B cell (primary cell): Measurements from ENCODE around the gene PTPRN2. TPM values are rescaled to one million over a fixed set of nuclear protein-coding genes. Genes with fewer than 3 reads are reported as not detected.

Experiments
- ATAC-seq: fragments of 200-7000 bp; cut with Tn5 transposase; one replicate; pipeline ENCODE4 v1.10.0; 2021; ENCODE audit warnings: low read depth, mild to moderate bottlenecking, moderate number of reproducible peaks, moderate library complexity
- CTCF ChIA-PET: fragments of 350-600 bp; sonication (Branson Sonifier 250); formaldehyde crosslinking; loops from one replicate; lab custom pipeline; 2021; ENCODE audit warnings: antibody characterized with exemption, inconsistent platforms; lab: Charles Lee
- POLR2A ChIA-PET: fragments of 350-600 bp; sonication (Branson Sonifier 250); formaldehyde crosslinking; loops from one replicate; lab custom pipeline; 2021; ENCODE audit warnings: antibody characterized with exemption; lab: Charles Lee
- DNase-seq: peaks from one replicate; pipeline ENCODE4 v3.0.0; 2013
- H2AFZ ChIP-seq: 2 replicates; pipeline ENCODE4 v1.6.1; 2012; ENCODE audit warnings: mild to moderate bottlenecking, low read depth, low read length; ENCODE audit not compliant: insufficient read depth, poor library complexity, severe bottlenecking
- H3K27ac ChIP-seq, 2 donors: 1 replicate in 1 of 2; 2 replicates in 1 of 2; pipeline ENCODE4 v1.5.1; 2012 to 2013; ENCODE audit warnings: low read length in 2 of 2, mild to moderate bottlenecking in 2 of 2, moderate library complexity in 1 of 2
- H3K27me3 ChIP-seq, 4 experiments: fragments of 200-600 bp in 1 of 4; sonication (generic) in 1 of 4; replicated peaks in 1 of 4; 1 replicate in 2 of 4; 2 replicates in 2 of 4; pipeline versions ENCODE4 v1.6.1 to v1.7.0; 2013 to 2016; ENCODE audit warnings: low read length in 3 of 4, mild to moderate bottlenecking in 2 of 4, mixed read lengths in 1 of 4, moderate library complexity in 1 of 4; ENCODE audit not compliant: insufficient read depth in 4 of 4, control insufficient read depth in 3 of 4; ENCODE audit errors: control extremely low read depth in 1 of 4
- H3K36me3 ChIP-seq, 2 experiments: replicated peaks in 1 of 2; 1 replicate in 1 of 2; 2 replicates in 1 of 2; pipeline versions ENCODE4 v1.6.1 to v1.7.1; 2013; ENCODE audit warnings: low read length in 1 of 2; ENCODE audit not compliant: insufficient read depth in 2 of 2, control insufficient read depth in 1 of 2; ENCODE audit errors: control extremely low read depth in 1 of 2, extremely low read depth in 1 of 2
- H3K4me1 ChIP-seq, 2 donors: fragments of 200-600 bp in 1 of 2; sonication (generic) in 1 of 2; 1 replicate in 1 of 2; 2 replicates in 1 of 2; pipeline versions ENCODE4 v1.5.1 to v1.6.1; 2013 to 2017; ENCODE audit warnings: low read length in 2 of 2; ENCODE audit not compliant: control insufficient read depth in 2 of 2, insufficient read depth in 2 of 2
- H3K4me2 ChIP-seq: replicated peaks from 2 replicates; pipeline ENCODE3; 2012; ENCODE audit warnings: mild to moderate bottlenecking, low read depth, low read length; ENCODE audit not compliant: poor library complexity, severe bottlenecking
- H3K4me3 ChIP-seq, 5 experiments: fragments of 200-600 bp in 1 of 5; sonication (generic) in 1 of 5; 1 replicate in 3 of 5; 2 replicates in 2 of 5; pipeline versions ENCODE4 v1.5.1 to v1.7.0; 2011 to 2016; ENCODE audit warnings: low read length in 4 of 5, mild to moderate bottlenecking in 4 of 5, low read depth in 2 of 5, control low read depth in 1 of 5, moderate library complexity in 1 of 5; ENCODE audit not compliant: insufficient read depth in 1 of 5; ENCODE audit errors: control extremely low read depth in 1 of 5, extremely low read depth in 1 of 5
- H3K79me2 ChIP-seq: fragments of 200-600 bp; sonication (generic); one replicate; pipeline ENCODE4 v1.6.0; 2016; ENCODE audit warnings: low read length; ENCODE audit not compliant: control insufficient read depth, insufficient read depth
- H3K9ac ChIP-seq: fragments of 200-600 bp; sonication (generic); 2 replicates; pipeline ENCODE4 v1.6.1; 2017; ENCODE audit warnings: mild to moderate bottlenecking, low read length, moderate library complexity
- H3K9me3 ChIP-seq, 3 donors: one replicate each; pipeline versions ENCODE4 v1.6.1 to v1.7.1; 2013; ENCODE audit warnings: low read length in 2 of 3; ENCODE audit not compliant: control insufficient read depth in 2 of 3, insufficient read depth in 1 of 3; ENCODE audit errors: control extremely low read depth in 1 of 3
- H4K20me1 ChIP-seq: 2 replicates; pipeline ENCODE4 v1.6.0; 2012; ENCODE audit warnings: mild to moderate bottlenecking, low read length; ENCODE audit not compliant: insufficient read depth, control insufficient read depth, poor library complexity, severe bottlenecking
- H3K27ac Mint-ChIP-seq: one replicate; pipeline ENCODE4 v1.8.0; 2021; ENCODE audit warnings: mixed read lengths
- H3K27me3 Mint-ChIP-seq: one replicate; pipeline ENCODE4 v1.8.0; 2021; ENCODE audit warnings: mixed read lengths
- H3K4me1 Mint-ChIP-seq: one replicate; pipeline ENCODE4 v1.8.0; 2021; ENCODE audit warnings: mixed read lengths
- H3K4me3 Mint-ChIP-seq: one replicate; pipeline ENCODE4 v1.8.0; 2021; ENCODE audit warnings: mixed read lengths
- H3K9me3 Mint-ChIP-seq: one replicate; pipeline ENCODE4 v1.8.0; 2022; ENCODE audit warnings: mixed read lengths; ENCODE audit not compliant: insufficient read depth
- CTCF ChIP-seq: fragments of 200-600 bp; IDR thresholded peaks from one replicate; pipeline ENCODE4 v1.8.0; 2022; ENCODE audit warnings: antibody characterized with exemption, mild to moderate bottlenecking
- EZH2 ChIP-seq: IDR thresholded peaks from 2 replicates; pipeline ENCODE4 v1.6.1; 2012; ENCODE audit warnings: borderline replicate concordance, low read depth, mild to moderate bottlenecking, moderate library complexity, low read length; ENCODE audit not compliant: insufficient read depth, poor library complexity, severe bottlenecking
- WGBS: methylation state at CpG from one replicate; pipeline ENCODE4 v1.1.5; 2013; ENCODE audit warnings: missing lambda C conversion rate; ENCODE audit not compliant: insufficient coverage; 5-methylcytosine and 5-hydroxymethylcytosine counted together
- intact Hi-C: fragments of 100-400 bp; cut with micrococcal nuclease; formaldehyde crosslinking; loops from one replicate; pipeline ENCODE4 v1.10.0; 2022
- polyA plus RNA-seq: library from polyadenylated mRNA; depleted of rRNA; stranded (reverse); fragments of >200 nt; gene quantifications from 2 replicates; pipeline ENCODE4 v1.2.3, GENCODE V29; 2012
- total RNA-seq, 2 donors: library from RNA; stranded (reverse); fragments of 120-200 nt in 1 of 2; gene quantifications; 1 replicate in 1 of 2; 2 replicates in 1 of 2; pipeline versions ENCODE4 v1.2.3 to v1.2.4, GENCODE V29; 2013 to 2022

PTPRN2 gene
- total and polyA plus RNA-seq, 2 donors (not counting 1 experiment from before 2014, with no cell fraction given): 2.0 to 5.0 TPM

- peaks cover 3 to 16% of the 10 kb centered on the region in 2 donors for H3K4me1 ChIP-seq
- H3K9ac ChIP-seq: no peak overlapping the region
- H3K27me3 ChIP-seq: no peaks in the 10 kb centered on the region
- no peaks in the 10 kb centered on the region for H3K27me3 Mint-ChIP-seq
- ChIA-PET POLR2A (no interaction called here), CTCF (no interaction called here)
- no peak overlapping the region for H3K4me3 Mint-ChIP-seq
- H3K36me3 ChIP-seq: no peaks in the 10 kb centered on the region
- WGBS: 95% methylated on average over 15 of the region's 17 CpGs
- no peak overlapping the region for H3K4me2 ChIP-seq
- no peaks in the 10 kb centered on the region for H4K20me1 ChIP-seq
- ATAC-seq (no peak), DNase-seq (no peak)
- no peaks in the 10 kb centered on the region for H3K9me3 Mint-ChIP-seq
- no peak overlapping the region for H3K27ac ChIP-seq
- no peak overlapping the region for H3K4me3 ChIP-seq
- H3K4me1 Mint-ChIP-seq: peaks cover 2% of the 10 kb centered on the region
- H2AFZ ChIP-seq: no peak overlapping the region
- intact Hi-C loops: no loop called here
- no peaks in the 10 kb centered on the region for H3K79me2 ChIP-seq
- H3K9me3 ChIP-seq: peaks cover 0 to 79% (median 0%) of the 10 kb centered on the region in 3 donors
- H3K27ac Mint-ChIP-seq: no peak overlapping the region
- TF ChIP-seq CTCF: no peak
- no peak for TF ChIP-seq EZH2
Measured at GRCh38 chr7:157610671-157611295, 976.8 kb downstream of the PTPRN2 start.

- WGBS: 98% methylated on average over 22 of the region's 22 CpGs
- Histone ChIP-seq H3K9ac (no peak overlapping the region), H3K4me3 (no peak overlapping the region), H3K4me2 (no peak overlapping the region), H3K27ac (no peak overlapping the region), H3K9me3 (peaks cover 0 to 80% (median 0%) of the 10 kb centered on the region in 3 donors), H3K27me3 (no peaks in the 10 kb centered on the region), H2AFZ (no peak overlapping the region), H3K36me3 (no peaks in the 10 kb centered on the region), H3K4me1 (peaks cover 3 to 16% of the 10 kb centered on the region in 2 donors), H4K20me1 (no peaks in the 10 kb centered on the region), H3K79me2 (no peaks in the 10 kb centered on the region)
- DNase-seq (no peak), ATAC-seq (no peak)
- intact Hi-C loops: no loop called here
- no peak for TF ChIP-seq EZH2
- no peak for TF ChIP-seq CTCF
- Mint-ChIP-seq H3K4me3 (no peak overlapping the region), H3K9me3 (no peaks in the 10 kb centered on the region), H3K4me1 (peaks cover 2% of the 10 kb centered on the region), H3K27ac (no peak overlapping the region), H3K27me3 (no peaks in the 10 kb centered on the region)
- POLR2A ChIA-PET: no interaction called here
- CTCF ChIA-PET: no interaction called here
Measured at GRCh38 chr7:157609932-157610640, 977.5 kb downstream of the PTPRN2 start.
